Chondrocyte (in vitro differentiated cells): ENCODE measurements around the gene ADSL. TPM values are rescaled to one million over a fixed set of nuclear protein-coding genes. Genes with fewer than 3 reads are reported as not detected.

ENCODE experiments used
- DNase-seq: peaks from one replicate; pipeline ENCODE4 v3.0.0; 2021; ENCODE audit warnings: mixed read lengths, low spot score
- H3K27ac Mint-ChIP-seq: one replicate; pipeline ENCODE4 v1.8.0; 2021; ENCODE audit warnings: mild to moderate bottlenecking, moderate library complexity, mixed read lengths; ENCODE audit not compliant: unreplicated experiment
- H3K27me3 Mint-ChIP-seq: 2 replicates; pipeline ENCODE4 v1.8.0; 2021; ENCODE audit warnings: low read depth, mixed read lengths
- H3K36me3 Mint-ChIP-seq: 2 replicates; pipeline ENCODE4 v1.8.0; 2021; ENCODE audit warnings: low read depth, mixed read lengths
- H3K4me1 Mint-ChIP-seq: 2 replicates; pipeline ENCODE4 v1.8.0; 2021; ENCODE audit warnings: low read depth, mild to moderate bottlenecking, mixed read lengths
- H3K4me3 Mint-ChIP-seq: one replicate; pipeline ENCODE4 v1.8.0; 2021; ENCODE audit warnings: mild to moderate bottlenecking, moderate library complexity, mixed read lengths; ENCODE audit not compliant: unreplicated experiment
- H3K9me3 Mint-ChIP-seq: 2 replicates; pipeline ENCODE4 v1.8.0; 2021; ENCODE audit warnings: low read depth, mixed read lengths
- total RNA-seq: library from RNA; stranded (reverse); gene quantifications from 3 replicates; pipeline ENCODE4 v1.2.1, GENCODE V29; 2021
- TF ChIP-seq, protein P1 (sequence below): fragments of 200-600 bp; sonication (generic); IDR thresholded peaks from 2 replicates; pipeline ENCODE4 v1.5.0; 2021; ENCODE audit warnings: antibody characterized with exemption, mild to moderate bottlenecking, moderate library complexity

Gene ADSL
- total RNA-seq, 1 donor from 2014 or later, result 62.2 TPM

DNA sequence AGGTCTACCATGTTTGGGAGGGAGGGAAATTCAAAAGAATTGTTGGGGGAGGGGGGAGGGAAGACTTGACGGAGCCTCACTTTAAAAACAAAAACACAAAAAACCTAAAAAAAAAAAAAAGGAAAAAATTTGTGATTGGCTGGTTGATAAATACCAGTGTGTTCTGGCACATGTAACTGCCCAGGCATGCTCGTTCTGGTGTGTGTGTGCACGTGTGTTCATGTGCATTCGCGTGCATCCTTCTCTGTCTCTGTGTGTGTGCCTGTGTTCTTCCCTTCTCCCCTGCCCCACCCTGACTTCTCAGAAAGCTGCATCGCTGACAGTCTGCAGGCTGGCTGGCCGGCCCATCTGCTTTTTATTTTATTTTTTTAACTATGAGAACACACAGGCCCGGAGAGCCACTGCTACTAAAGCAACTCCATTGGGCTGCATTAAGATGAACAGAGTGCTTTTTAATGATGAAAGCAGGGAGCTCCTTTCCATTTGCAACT lies 22.6 kb upstream of the ADSL start:
- H3K27ac Mint-ChIP-seq, result no peak overlapping the region
- TF ChIP-seq, protein P1, sequence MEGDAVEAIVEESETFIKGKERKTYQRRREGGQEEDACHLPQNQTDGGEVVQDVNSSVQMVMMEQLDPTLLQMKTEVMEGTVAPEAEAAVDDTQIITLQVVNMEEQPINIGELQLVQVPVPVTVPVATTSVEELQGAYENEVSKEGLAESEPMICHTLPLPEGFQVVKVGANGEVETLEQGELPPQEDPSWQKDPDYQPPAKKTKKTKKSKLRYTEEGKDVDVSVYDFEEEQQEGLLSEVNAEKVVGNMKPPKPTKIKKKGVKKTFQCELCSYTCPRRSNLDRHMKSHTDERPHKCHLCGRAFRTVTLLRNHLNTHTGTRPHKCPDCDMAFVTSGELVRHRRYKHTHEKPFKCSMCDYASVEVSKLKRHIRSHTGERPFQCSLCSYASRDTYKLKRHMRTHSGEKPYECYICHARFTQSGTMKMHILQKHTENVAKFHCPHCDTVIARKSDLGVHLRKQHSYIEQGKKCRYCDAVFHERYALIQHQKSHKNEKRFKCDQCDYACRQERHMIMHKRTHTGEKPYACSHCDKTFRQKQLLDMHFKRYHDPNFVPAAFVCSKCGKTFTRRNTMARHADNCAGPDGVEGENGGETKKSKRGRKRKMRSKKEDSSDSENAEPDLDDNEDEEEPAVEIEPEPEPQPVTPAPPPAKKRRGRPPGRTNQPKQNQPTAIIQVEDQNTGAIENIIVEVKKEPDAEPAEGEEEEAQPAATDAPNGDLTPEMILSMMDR, result no peak
- H3K36me3 Mint-ChIP-seq, result peaks cover 36% of the 10 kb centered on the region
- no peaks in the 10 kb centered on the region for H3K27me3 Mint-ChIP-seq
- no peaks in the 10 kb centered on the region for H3K9me3 Mint-ChIP-seq
- DNase-seq, result no peak
- no peak overlapping the region for H3K4me3 Mint-ChIP-seq
- H3K4me1 Mint-ChIP-seq, result peaks cover 2% of the 10 kb centered on the region

DNA sequence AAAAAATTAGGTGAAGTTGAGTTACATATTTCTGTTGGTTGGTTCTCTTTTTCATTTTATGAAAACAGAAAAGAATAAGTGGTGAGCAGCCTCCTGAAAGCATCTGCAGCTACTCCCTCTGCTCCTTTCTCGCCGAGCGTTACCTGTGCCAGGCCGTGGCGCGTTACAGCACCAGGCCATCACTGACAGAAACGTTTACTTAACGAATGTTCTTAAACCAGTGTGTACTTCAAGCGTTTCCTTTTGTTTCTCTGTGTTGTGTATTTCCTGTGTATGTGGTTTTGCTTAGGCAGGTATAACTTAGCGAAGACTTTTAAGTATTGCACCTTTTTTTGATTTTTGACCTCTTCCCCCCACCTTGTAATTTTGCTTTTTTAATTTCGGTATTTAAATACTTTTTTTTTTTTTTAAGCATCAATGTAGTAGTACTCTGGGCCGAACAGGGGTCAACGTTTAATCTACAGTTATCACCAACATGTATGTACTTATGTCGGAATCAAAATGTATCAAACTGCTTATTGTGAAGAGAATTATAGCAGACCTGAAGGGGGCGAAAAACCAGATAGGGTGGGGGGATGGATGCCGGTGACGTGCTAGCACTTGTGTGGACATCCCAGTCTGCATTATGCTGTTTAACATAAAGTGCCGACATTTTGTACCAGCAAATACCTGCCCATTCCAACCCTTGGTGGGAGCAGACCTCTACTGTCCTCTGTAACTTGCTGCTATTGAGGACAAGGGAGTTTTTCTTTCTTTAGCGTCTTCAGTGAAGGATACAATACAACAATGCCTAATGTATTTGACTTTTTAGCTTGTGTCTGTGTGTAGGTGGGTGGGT lies 21.6 kb upstream of the ADSL start:
- H3K9me3 Mint-ChIP-seq, result no peaks in the 10 kb centered on the region
- no peak overlapping the region for H3K4me3 Mint-ChIP-seq
- no peak for DNase-seq
- TF ChIP-seq, protein P1, result no peak
- H3K27ac Mint-ChIP-seq, result no peak overlapping the region
- H3K4me1 Mint-ChIP-seq, result peaks cover 2% of the 10 kb centered on the region
- H3K27me3 Mint-ChIP-seq, result no peaks in the 10 kb centered on the region
- peaks cover 36% of the 10 kb centered on the region for H3K36me3 Mint-ChIP-seq

DNA sequence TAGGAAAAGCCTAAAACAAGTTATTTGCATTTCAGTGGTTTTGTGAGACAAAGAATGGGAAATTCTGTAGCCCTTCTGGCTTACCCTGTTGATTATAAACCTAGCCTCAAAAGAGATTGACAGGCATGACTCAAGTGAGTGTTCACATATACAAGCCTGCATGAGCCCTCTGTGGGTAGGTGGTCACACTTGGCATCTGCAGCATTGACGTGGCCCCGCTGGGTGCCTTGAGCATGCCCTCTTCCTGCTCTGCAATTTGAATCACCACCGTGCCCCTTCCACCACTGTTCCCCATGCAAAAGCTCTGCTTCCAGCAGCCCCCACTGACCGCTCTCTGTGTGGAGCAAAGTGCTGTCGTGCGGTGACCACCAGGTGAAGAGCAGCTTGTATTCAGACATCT lies 21.0 kb upstream of the ADSL start:
- H3K27ac Mint-ChIP-seq, result no peak overlapping the region
- DNase-seq, result no peak
- H3K27me3 Mint-ChIP-seq, result no peaks in the 10 kb centered on the region
- no peak overlapping the region for H3K4me3 Mint-ChIP-seq
- peaks cover 2% of the 10 kb centered on the region for H3K4me1 Mint-ChIP-seq
- H3K36me3 Mint-ChIP-seq, result peaks cover 38% of the 10 kb centered on the region
- TF ChIP-seq, protein P1, result no peak
- no peaks in the 10 kb centered on the region for H3K9me3 Mint-ChIP-seq

DNA sequence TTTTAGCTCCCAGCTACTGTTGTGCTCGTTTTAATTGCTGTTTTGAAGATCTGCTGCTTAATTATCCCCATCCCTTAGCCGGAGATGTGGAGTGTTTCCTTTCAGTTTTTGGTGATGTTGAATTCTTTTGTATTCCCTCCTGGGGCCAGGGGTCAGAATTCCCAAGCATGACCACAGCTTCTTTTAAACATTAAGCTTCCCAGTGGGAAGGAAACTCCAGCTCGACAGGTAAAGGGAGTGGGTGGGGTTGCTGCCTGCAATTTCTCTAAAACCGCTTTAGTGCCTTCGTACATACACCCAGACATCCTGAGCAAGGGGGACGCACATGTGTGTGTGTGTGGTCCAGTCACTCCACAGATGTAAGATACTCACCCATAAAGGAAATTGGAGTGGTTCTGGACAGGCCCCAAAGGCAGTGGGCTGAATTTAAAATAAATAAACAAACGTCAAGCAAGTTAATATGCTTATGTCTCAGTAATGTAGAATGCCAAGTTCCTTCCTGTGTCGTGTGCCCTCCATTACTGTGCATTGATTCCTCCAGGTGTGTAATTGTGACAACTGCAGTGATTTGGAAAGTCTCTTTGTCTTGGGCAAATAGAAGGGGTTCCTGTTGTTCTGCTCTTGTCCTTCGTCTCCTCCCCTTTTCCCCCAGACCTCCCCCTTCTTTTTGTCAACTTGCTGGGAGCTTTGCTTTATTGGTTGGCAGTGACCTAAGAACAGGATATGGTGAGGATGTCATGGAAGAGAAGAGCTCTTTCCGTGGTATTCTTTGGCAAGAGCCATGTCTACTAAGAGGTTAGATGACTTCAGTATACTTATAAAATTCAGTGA lies 19.2 kb upstream of the ADSL start:
- peaks cover 26% of the 10 kb centered on the region for H3K36me3 Mint-ChIP-seq
- no peak for DNase-seq
- H3K4me3 Mint-ChIP-seq, result no peak overlapping the region
- H3K9me3 Mint-ChIP-seq, result no peaks in the 10 kb centered on the region
- TF ChIP-seq, protein P1, result no peak
- H3K27ac Mint-ChIP-seq, result no peak overlapping the region
- no peaks in the 10 kb centered on the region for H3K27me3 Mint-ChIP-seq
- peaks cover 2% of the 10 kb centered on the region for H3K4me1 Mint-ChIP-seq
